Amniotic epithelial cell (primary cell): ENCODE data around the gene SPDYE2B.
"Not testable (repeated sequence)": the region's sequence is repeated elsewhere in the genome, so short reads cannot be mapped to it uniquely, and the experiment has no call there.

Experiments used
- DNase-seq: peaks from one replicate; pipeline ENCODE4 v3.0.0-alpha.2; 2010; ENCODE audit warnings: low read depth

The SPDYE2B gene

GRCh38 chr7:102643404-102643803 lies 6.7 kb upstream of the SPDYE2B start:
- not testable (repeated sequence) for DNase-seq

GRCh38 chr7:102647813-102648212 lies 2.3 kb upstream of the SPDYE2B start:
- DNase-seq, result not testable (repeated sequence)

- not testable (repeated sequence) for DNase-seq
Observed at GRCh38 chr7:102664765-102665164, 14.6 kb downstream of the SPDYE2B start.

DNA sequence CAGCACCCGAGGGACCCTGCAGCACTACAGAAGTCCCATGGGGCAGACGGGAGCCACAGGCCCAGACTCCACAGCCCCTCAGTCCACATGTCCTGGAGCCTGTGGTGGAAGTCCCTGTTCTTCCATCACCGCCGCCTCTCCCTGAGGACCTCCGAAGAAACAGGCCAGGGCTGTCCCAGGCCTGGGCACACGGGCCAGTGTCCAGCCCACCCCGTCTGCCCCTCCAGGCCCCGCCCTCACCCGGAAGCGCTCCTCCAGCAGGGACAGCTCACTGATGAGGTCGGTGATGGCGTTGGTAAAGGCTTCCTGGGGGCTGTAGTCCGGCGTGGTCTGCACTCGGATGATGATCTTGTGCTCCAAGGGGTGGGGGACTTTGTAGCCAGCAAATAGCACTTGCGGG lies 16.7 kb downstream of the SPDYE2B start:
- not testable (repeated sequence) for DNase-seq

GRCh38 chr7:102667523-102667922 lies 17.4 kb downstream of the SPDYE2B start:
- DNase-seq, result not testable (repeated sequence)

GRCh38 chr7:102671166-102671955 lies 21.2 kb downstream of the SPDYE2B start, which contains the start of gene POLR2J2:
POLR2J2 (minus strand) TSS chr7:102671663; CDS start chr7:102671601, 62 bp downstream.
- peak; percentile 67 for DNase-seq

DNA sequence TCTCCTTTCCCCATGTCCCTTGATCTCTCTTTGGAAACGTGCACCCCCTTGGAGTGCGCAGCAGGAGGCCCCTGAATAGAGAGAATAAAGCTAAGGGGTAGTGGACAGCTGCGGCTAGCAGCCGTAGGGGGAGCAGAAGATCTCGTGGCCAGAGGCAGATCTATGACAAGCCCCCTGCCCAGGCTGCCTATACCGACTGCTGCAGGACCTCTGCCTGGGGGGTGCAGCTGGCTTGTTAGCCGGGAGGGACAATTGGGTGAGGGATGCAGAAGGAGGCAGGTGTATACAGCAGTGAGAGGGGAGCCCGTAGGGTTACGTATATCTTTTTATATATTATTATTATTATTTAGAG lies 21.8 kb downstream of the SPDYE2B start:
- not testable (repeated sequence) for DNase-seq

DNA sequence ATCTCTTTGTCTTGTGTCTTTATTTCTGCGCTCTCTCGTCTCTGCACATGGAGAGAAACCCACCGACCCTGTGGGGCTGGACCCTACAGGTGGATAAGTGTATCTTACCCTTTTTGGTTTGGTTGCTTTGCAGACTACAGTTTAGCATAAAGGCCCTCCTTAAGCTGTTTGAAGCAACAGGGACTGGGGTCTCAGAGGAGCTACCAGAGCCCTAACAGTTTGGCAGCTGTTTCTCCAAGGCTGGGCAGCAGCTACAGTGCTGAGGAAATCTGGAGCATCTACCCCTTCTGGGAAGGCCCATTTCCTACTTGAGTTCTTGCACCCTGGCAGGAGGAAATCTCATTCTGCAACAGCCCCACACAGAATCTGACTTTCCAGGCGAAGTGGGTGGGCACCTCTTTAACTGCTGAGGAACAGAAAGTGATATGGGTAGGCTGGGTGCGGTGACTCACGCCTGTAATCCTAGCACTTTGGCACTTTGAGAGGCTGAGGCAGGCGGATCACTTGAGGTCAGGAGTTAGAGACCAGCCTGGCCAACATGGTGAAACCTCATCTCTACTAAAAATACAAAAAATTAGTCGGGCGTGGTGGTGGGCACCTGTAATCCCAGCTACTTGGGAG lies 23.4 kb downstream of the SPDYE2B start:
- not testable (repeated sequence) for DNase-seq

DNA sequence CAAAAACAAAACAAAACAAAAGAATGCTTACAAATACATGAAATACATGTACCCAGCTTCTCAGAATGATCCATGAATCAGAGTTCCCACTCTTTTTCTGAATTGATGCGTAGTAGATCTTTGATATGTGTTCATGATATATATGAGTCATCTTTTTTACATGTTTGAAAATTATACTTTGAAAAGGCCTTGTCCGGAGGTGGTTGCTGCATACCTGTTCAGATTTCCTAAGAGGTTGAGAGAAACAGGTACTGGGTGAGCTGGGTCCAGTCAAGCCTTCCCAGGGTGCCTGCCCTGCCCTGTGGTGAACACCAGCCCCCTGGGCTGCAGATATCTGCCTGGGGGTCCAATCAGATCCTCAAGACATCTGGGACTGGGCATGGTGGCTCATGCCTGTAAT lies 25.4 kb downstream of the SPDYE2B start:
- DNase-seq, result not testable (repeated sequence)

GRCh38 chr7:102680780-102681179 lies 30.7 kb downstream of the SPDYE2B start:
- DNase-seq, result not testable (repeated sequence)

- DNase-seq, result not testable (repeated sequence)
Observed at GRCh38 chr7:102682560-102682959, 32.4 kb downstream of the SPDYE2B start.

DNA sequence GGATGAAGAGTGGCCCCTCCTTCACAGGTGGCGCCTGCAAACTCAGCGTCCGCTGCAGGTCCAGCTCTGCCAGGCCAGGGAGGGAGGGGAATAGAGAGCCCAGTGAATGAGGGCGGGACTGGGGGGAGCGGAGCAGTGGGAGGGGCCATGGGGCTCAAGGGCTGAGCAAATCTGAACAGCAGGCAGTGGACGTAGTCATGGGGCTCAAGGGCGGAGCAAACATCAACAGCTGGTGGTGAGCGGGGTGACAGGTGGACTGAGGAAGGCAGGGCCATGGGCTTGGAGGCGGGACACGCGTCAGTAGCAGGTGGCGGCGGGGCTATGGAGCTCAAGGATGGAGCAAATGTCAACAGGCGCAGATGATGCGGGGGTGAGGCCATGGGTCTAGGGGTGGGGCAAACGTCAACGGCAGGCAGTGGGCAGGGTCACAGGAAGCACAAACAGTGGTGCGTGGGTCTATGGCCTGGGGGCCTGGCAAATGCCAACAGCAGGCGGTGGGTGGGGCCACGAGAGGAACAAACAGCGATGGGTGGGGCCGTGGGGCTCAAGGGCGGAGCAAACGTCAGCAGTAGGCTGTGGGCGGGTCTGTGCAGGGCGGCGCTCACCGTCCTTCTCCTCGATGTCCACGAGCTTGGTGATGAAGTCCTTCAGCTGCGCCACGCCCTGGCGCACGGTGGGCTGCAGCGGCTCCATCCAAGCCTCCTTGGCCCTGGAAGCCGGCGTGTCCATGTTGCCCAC lies 38.3 kb downstream of the SPDYE2B start:
- not testable (repeated sequence) for DNase-seq

DNA sequence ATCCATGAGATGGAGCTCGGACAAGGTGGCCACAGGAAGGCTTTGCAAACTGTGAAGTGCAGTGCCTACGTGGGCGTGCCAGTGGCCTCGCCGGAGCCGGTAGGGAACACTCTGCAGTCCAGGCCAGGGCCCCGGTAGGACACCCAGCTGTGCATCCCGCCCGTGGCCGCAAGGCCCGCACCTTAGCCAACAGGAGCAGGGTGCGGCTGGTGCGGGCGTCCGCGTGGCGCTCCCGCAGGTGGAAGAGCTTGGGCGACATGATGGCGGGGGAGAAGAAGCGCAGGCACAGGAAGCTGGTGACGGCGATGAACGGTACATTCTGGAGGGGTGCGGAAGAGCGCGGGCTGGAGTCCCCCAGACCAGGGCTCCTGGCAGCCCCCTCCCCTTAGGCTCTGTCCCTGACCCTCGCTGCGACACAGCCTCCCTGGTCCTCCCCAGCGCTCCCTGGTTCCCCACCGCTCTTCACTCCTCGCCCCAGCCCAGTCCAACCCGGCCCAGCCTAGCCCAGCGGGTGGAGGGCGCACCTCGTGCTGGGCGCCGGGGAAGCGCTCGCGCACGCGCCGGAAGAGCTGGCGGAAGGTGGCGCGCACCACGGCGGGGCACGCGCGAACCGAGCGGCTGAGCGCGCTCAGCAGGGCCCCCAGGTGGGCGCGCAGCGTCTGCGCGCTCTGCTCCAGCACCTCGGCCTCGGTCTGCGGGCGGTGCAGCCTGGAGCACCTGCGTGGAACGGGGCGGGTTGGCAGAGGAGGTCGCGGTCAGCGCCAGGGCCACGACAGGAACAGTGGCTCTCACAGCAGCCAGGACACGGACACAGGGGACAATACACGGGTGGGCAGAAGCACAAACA lies 39.5 kb downstream of the SPDYE2B start:
- DNase-seq, result not testable (repeated sequence)

DNA sequence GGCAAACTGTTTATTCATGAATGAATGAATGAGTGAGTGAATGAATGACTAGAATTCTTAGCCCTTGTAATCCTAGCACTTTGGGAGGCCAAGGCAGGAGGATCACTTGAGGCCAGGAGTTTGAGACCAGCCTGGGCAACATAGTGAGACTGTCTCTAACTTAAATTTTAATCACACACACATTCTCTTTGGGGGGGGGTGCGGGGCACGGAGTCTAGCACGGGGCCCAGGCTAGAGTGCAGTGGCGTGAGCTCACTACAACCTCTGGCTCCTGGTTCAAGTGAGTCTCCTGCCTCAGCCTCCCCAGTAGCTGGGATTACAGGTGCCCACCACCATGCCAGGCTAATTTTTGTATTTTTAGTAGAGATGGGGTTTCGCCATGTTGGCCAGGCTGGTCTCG lies 40.5 kb downstream of the SPDYE2B start:
- not testable (repeated sequence) for DNase-seq

DNA sequence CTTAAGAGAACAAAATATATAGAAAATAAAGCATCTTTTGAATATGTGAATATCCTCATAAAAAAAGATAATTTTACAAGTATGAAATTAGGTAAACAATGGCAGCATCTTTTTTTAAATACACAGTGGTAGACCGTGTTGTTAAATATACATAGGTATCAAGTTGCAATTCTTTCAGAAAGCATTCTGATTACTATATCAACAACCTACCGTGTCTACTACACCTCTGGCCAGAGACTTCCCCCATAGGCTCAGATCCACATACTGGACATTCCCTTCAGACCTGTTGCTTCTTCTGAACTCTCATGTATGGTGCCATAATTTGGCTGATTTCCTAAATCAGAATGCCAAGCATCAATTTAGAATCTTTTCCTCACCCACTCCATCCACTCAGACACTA lies 43.9 kb downstream of the SPDYE2B start:
- DNase-seq, result not testable (repeated sequence)

DNA sequence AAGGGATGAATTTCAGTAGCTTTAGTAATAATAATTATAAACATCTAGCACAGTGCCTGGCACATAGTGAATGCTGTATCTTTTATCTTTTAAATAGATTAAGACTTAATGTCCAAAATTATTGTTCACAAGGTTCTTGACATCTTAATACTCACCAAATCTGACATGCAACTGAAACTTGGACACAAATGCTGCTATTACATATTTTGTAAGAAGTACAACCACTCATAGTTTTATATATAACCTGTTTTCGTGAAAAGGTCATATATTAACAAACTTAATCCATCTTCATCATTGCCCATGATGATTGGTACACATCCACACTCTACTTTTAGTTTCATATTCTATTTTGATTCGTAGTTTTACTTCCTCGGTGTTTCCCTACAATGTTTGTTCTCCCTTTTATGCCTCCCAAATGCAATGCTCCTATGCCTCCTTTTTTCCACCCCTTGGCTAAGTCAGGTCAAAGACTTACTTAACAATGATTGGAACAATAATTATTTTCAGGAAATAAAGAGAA lies 45.0 kb downstream of the SPDYE2B start:
- not testable (repeated sequence) for DNase-seq

DNA sequence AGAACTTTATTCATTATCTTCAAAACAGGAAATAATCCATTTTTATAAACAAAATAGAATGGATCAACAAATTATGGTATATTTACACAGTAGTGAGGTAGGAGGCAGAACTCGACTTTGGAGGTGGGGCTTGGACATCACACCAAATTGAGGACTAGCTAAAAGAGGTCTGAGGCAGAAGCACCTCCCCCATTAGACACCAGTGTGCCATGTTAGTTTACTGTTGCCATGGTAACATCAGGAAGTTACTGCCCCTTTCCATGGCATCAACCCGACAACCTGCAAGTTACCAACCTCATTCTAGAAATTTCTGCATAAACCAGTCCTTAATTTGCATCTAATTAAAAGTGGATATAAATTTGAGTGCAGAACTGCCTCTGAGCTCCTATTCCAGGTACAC lies 45.9 kb downstream of the SPDYE2B start:
- DNase-seq, result not testable (repeated sequence)

- not testable (repeated sequence) for DNase-seq
Observed at GRCh38 chr7:102697642-102698512, 47.8 kb downstream of the SPDYE2B start.

GRCh38 chr7:102698962-102699750 lies 49.0 kb downstream of the SPDYE2B start:
- not testable (repeated sequence) for DNase-seq
